ENCODE measurements around the gene PTPRQ.

DNA sequence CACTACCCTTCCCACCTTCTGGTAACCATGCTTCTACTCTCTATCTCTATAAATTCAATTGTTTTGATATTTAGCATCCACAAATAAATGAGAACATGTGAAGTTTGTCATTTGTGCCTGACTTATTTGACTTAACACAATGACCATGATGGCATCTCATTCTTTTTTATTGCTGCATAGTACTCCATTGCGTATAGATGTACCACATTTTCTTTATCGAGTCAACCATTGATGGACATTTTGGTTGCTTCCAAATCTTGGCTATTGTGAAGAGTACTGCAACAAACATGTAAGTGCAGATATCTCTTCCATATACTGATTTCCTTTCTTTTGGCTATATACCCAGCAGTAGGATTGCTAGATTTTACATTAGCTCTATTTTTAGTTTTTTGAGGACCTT is 73.6 kb downstream of the PTPRQ start:
- TF ChIP-seq CTCF (IDR thresholded peaks at IDR 0.05) = no peak
- no peak for TF ChIP-seq POLR2A (IDR thresholded peaks at IDR 0.05)
